Gastrocnemius medialis (tissue), 4 donors: Measurements from ENCODE around the gene ZC3H12A. TPM values are rescaled to one million over a fixed set of nuclear protein-coding genes. Genes with fewer than 3 reads are reported as not detected.

Experiments
- ATAC-seq, 2 donors: fragments of 150-250 bp; one replicate each; pipeline ENCODE4 v1.9.1; 2016
- DNase-seq, 2 donors: peaks; one replicate each; pipeline ENCODE4 v3.0.0-alpha.2; 2019
- H3K27ac ChIP-seq, 4 donors: fragments of 200-600 bp; sonication (generic); 1 replicate in 1 of 4; 2 replicates in 3 of 4; pipeline ENCODE4 v1.5.1; 2016 to 2018; ENCODE audit warnings: mild to moderate bottlenecking in 2 of 4, moderate library complexity in 1 of 4
- H3K27me3 ChIP-seq, 3 donors: fragments of 200-600 bp; sonication (generic) in 2 of 3; 1 replicate in 1 of 3; 2 replicates in 2 of 3; pipeline versions ENCODE4 v1.5.1 to v1.6.0; 2016 to 2019; ENCODE audit warnings: mild to moderate bottlenecking in 1 of 3, moderate library complexity in 1 of 3
- H3K36me3 ChIP-seq, 2 donors: fragments of 200-600 bp; sonication (generic) in 1 of 2; one replicate each; pipeline ENCODE4 v1.5.1; 2017 to 2018
- H3K4me1 ChIP-seq, 2 donors: fragments of 200-600 bp; sonication (generic) in 1 of 2; one replicate each; pipeline ENCODE4 v1.5.1; 2016 to 2017; ENCODE audit warnings: mild to moderate bottlenecking in 2 of 2
- H3K4me3 ChIP-seq, 4 donors: fragments of 200-600 bp; sonication (generic) in 3 of 4; 1 replicate in 1 of 4; 2 replicates in 3 of 4; pipeline ENCODE4 v1.5.1; 2016 to 2019; ENCODE audit warnings: mild to moderate bottlenecking in 2 of 4
- H3K9me3 ChIP-seq, 3 donors: fragments of 200-600 bp; sonication (generic) in 2 of 3; 1 replicate in 1 of 3; 2 replicates in 2 of 3; pipeline ENCODE4 v1.5.1; 2016 to 2019
- POLR2A ChIP-seq, 2 donors: fragments of 450-650 bp; IDR thresholded peaks; one replicate each; pipeline ENCODE4 v1.6.1; 2017; ENCODE audit warnings: antibody characterized with exemption in 2 of 2, mild to moderate bottlenecking in 2 of 2, moderate library complexity in 2 of 2
- in situ Hi-C, 4 donors: fragments of 200-750 bp; cut with MboI; loops; one replicate each; pipeline versions ENCODE4 v1.15.0 to v1.8.0; 2017; ENCODE audit warnings: low sequenced_read_pairs in 4 of 4
- intact Hi-C: fragments of 100-400 bp; cut with DNase I; formaldehyde crosslinking; loops from one replicate; pipeline ENCODE4 v1.15.1; 2023; ENCODE audit warnings: low total_unique reads
- total RNA-seq, 4 donors: library from RNA; depleted of rRNA; stranded (reverse); fragments of >200 nt; gene quantifications; one replicate each; pipeline versions ENCODE4 v1.1.0 to v1.2.3, GENCODE V29; 2016
- TF ChIP-seq, protein P1 (sequence below), 5 experiments: fragments of 450-650 bp in 3 of 5; fragments of 200-600 bp in 2 of 5; sonication (generic) in 2 of 5; IDR thresholded peaks in 4 of 5; conservative IDR thresholded peaks in 1 of 5; 1 replicate in 4 of 5; 2 replicates in 1 of 5; pipeline ENCODE4 v1.5.1; 2016 to 2019; ENCODE audit warnings: antibody characterized with exemption in 5 of 5, mild to moderate bottlenecking in 3 of 5, moderate library complexity in 3 of 5

Gene ZC3H12A
- total RNA-seq, 4 donors from 2014 or later = 5.3 to 27.1 (median 8.6) TPM

DNA sequence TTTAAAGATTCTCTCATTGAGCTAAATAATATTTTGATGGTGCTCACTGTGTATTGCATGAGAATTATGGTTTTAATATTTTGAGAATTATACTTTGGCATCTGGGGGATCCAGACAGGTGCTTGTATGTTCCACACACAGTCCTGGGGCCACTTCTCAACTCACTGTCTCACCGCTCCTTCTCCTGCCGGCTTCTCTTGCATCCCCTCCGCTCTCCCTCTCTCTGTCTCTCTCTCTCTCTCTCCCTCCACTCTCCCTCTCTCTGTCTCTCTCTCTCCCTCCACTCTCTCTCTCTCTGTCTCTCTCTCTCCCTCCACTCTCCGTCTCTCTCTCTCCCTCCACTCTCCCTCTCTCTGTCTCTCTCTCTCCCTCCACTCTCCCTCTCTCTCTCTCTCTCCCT is 32.2 kb upstream of the ZC3H12A start:
- no peak for TF ChIP-seq POLR2A (IDR thresholded peaks at IDR 0.05)
- TF ChIP-seq, protein P1, sequence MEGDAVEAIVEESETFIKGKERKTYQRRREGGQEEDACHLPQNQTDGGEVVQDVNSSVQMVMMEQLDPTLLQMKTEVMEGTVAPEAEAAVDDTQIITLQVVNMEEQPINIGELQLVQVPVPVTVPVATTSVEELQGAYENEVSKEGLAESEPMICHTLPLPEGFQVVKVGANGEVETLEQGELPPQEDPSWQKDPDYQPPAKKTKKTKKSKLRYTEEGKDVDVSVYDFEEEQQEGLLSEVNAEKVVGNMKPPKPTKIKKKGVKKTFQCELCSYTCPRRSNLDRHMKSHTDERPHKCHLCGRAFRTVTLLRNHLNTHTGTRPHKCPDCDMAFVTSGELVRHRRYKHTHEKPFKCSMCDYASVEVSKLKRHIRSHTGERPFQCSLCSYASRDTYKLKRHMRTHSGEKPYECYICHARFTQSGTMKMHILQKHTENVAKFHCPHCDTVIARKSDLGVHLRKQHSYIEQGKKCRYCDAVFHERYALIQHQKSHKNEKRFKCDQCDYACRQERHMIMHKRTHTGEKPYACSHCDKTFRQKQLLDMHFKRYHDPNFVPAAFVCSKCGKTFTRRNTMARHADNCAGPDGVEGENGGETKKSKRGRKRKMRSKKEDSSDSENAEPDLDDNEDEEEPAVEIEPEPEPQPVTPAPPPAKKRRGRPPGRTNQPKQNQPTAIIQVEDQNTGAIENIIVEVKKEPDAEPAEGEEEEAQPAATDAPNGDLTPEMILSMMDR (IDR thresholded peaks at IDR 0.05 in 4 of 5, conservative IDR thresholded peaks at IDR 0.05 in 1 of 5) = no peak
- peaks cover 9 to 21% (median 17%) of the 10 kb centered on the region in 3 donors for H3K27me3 ChIP-seq
- H3K4me1 ChIP-seq = no peaks in the 10 kb centered on the region
- no peak for ATAC-seq
- DNase-seq = no peak
- no peak overlapping the region for H3K4me3 ChIP-seq
- H3K27ac ChIP-seq = no peak overlapping the region
- in situ Hi-C loops (loop anchor here in 3 of 4 donors (25.0 kb wide), 2 partner anchors 730 to 880 kb away; no protein-coding TSS in a partner anchor), intact Hi-C loops (no loop called here)
- no peaks in the 10 kb centered on the region for H3K36me3 ChIP-seq
- no peaks in the 10 kb centered on the region for H3K9me3 ChIP-seq

DNA sequence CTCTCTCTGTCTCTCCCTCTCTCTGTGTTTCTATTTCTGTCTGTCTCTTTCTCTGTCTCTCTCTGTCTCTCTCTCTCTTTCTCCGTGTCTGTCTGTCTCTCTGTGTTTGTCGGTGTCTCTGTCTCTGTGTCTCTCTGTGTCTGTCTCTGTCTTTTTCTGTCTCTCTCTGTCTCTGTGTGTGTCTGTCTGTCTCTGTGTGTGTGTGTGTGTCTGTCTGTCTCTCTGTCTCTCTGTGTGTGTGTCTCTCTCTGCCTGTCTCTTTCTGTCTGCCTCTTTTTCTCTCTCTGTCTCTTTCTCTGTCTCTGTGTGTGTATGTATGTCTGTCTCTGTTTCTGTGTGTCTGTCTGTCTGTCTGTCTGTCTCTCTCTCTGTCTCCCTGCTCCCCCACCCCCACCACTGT is 31.7 kb upstream of the ZC3H12A start:
- H3K4me3 ChIP-seq = no peak overlapping the region
- in situ Hi-C loops (loop anchor here in 3 of 4 donors (25.0 kb wide), 2 partner anchors 730 to 880 kb away; no protein-coding TSS in a partner anchor), intact Hi-C loops (no loop called here)
- TF ChIP-seq POLR2A (IDR thresholded peaks at IDR 0.05) = no peak
- TF ChIP-seq, protein P1 (IDR thresholded peaks at IDR 0.05 in 4 of 5, conservative IDR thresholded peaks at IDR 0.05 in 1 of 5) = no peak
- no peaks in the 10 kb centered on the region for H3K4me1 ChIP-seq
- ATAC-seq (no peak), DNase-seq (no peak)
- H3K36me3 ChIP-seq = no peaks in the 10 kb centered on the region
- H3K27me3 ChIP-seq = peaks cover 14 to 26% (median 20%) of the 10 kb centered on the region in 3 donors
- no peaks in the 10 kb centered on the region for H3K9me3 ChIP-seq
- H3K27ac ChIP-seq = no peak overlapping the region

DNA sequence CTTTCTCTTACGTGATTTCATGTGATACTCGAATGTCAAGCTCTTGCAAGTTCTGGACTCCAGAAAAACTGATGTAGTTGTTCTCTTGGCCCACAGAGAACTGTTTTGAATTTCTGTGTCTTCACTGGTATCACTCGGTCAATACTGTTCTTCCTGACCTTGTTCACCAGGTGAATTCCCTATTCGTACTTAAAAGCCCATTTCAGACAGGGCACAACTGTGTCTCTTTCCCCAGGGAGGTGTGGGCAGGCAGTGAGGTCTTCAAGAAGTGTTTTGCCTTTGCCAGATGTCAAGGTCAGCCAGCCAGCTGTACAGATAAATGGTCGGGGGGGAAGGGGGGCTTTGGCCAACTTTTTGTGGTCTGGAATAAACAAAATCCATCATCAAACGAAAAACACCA is 27.5 kb upstream of the ZC3H12A start:
- Histone ChIP-seq H3K9me3 (no peaks in the 10 kb centered on the region), H3K36me3 (no peaks in the 10 kb centered on the region), H3K27ac (no peak overlapping the region), H3K4me3 (no peak overlapping the region), H3K27me3 (peaks cover 35 to 38% (median 37%) of the 10 kb centered on the region in 3 donors), H3K4me1 (no peaks in the 10 kb centered on the region)
- ATAC-seq = no peak
- no peak for TF ChIP-seq POLR2A (IDR thresholded peaks at IDR 0.05)
- TF ChIP-seq, protein P1 (IDR thresholded peaks at IDR 0.05 in 4 of 5, conservative IDR thresholded peaks at IDR 0.05 in 1 of 5) = no peak
- intact Hi-C loops (no loop called here), in situ Hi-C loops (loop anchor here in 3 of 4 donors (25.0 kb wide), 2 partner anchors 735 to 885 kb away; no protein-coding TSS in a partner anchor)
- DNase-seq = no peak

DNA sequence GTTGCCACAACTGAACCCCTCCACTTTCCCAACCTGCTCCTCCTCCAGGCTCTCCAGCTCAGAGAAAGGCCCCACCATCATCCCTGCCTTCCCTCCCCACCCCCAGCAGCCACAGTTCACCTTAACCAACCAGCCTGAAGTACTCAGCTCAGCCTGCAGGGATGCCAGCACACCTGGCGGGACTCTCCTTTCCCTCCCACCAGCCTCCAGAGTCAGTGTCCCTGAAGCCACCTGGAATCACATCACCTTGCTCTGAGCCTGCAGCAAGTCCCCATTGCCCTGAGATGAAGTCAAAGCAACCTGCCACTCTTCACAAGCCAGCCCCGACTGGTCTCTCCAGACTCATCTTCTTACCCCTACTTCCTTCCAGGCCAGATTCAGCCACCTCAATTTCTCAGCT is 26.2 kb upstream of the ZC3H12A start:
- H3K4me1 ChIP-seq = no peaks in the 10 kb centered on the region
- peaks cover 34 to 35% (median 35%) of the 10 kb centered on the region in 3 donors for H3K27me3 ChIP-seq
- TF ChIP-seq, protein P1 (IDR thresholded peaks at IDR 0.05 in 4 of 5, conservative IDR thresholded peaks at IDR 0.05 in 1 of 5) = no peak
- no peaks in the 10 kb centered on the region for H3K36me3 ChIP-seq
- intact Hi-C loops (no loop called here), in situ Hi-C loops (loop anchor here in 3 of 4 donors (25.0 kb wide), 2 partner anchors 736 to 886 kb away; no protein-coding TSS in a partner anchor)
- no peaks in the 10 kb centered on the region for H3K9me3 ChIP-seq
- no peak overlapping the region for H3K4me3 ChIP-seq
- no peak for DNase-seq
- ATAC-seq = no peak
- no peak overlapping the region for H3K27ac ChIP-seq
